Loucy (cell line): ENCODE data around the gene RNF152.

Source experiments
- EZH2phosphoT487 ChIP-seq: fragments of 200-600 bp; IDR thresholded peaks from 2 replicates; pipeline ENCODE4 v1.6.1; 2018; ENCODE audit warnings: antibody characterized with exemption, mild to moderate bottlenecking, moderate library complexity, borderline replicate concordance
- TF ChIP-seq, protein P1 (sequence below): fragments of 200-600 bp; sonication (generic); conservative IDR thresholded peaks from 2 replicates; pipeline ENCODE4 v1.5.1; 2014; ENCODE audit warnings: mild to moderate bottlenecking, antibody characterized with exemption, low read length

- TF ChIP-seq, protein P1, sequence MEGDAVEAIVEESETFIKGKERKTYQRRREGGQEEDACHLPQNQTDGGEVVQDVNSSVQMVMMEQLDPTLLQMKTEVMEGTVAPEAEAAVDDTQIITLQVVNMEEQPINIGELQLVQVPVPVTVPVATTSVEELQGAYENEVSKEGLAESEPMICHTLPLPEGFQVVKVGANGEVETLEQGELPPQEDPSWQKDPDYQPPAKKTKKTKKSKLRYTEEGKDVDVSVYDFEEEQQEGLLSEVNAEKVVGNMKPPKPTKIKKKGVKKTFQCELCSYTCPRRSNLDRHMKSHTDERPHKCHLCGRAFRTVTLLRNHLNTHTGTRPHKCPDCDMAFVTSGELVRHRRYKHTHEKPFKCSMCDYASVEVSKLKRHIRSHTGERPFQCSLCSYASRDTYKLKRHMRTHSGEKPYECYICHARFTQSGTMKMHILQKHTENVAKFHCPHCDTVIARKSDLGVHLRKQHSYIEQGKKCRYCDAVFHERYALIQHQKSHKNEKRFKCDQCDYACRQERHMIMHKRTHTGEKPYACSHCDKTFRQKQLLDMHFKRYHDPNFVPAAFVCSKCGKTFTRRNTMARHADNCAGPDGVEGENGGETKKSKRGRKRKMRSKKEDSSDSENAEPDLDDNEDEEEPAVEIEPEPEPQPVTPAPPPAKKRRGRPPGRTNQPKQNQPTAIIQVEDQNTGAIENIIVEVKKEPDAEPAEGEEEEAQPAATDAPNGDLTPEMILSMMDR, result no peak
- no peak for TF ChIP-seq EZH2phosphoT487
These were observed 39.0 kb downstream of the RNF152 start for GRCh38 chr18:61853855-61854254.
